ENCODE data around the gene CIITA. TPM values are rescaled to one million over a fixed set of nuclear protein-coding genes. Genes with fewer than 3 reads are reported as not detected.

The CIITA gene
- total and polyA plus RNA-seq, 9 of the 15 experiments (the other 6 are each of a cell fraction or from before 2014, with no cell fraction given) = 0.01 to 0.20 (median 0.11) TPM; not detected in 4

DNA sequence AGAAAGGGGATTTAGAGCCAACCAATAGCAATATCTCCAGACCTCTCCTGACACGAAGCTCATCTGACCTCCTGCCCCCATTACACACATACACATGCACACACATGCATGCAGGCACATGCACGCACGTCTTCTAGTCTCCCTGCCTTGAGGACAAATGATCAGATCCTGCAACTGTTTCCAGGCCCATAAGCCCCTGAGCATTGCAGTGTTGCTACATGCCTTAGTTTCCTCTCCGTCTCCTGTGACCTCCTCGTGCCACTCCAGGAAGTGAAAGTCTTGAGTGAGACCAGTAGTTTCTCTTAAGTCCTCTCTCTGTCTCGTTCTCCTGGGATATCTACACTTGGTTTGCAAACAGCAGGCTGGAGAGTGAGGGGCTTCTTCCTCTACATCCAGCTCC, 8.2 kb downstream of the CIITA start:
- in situ Hi-C loops (cut with MboI) = no loop called here
- no peaks in the 10 kb centered on the region for H3K79me2 ChIP-seq (ENCODE audit: control insufficient read depth, insufficient read depth, low read length)
- DNase-seq (ENCODE audit: extremely low read depth in 1 of 4, low spot score in 3 of 4) (no peak), FAIRE-seq (no peak), ATAC-seq (no peak)
- intact Hi-C loops (cut with micrococcal nuclease) = no loop called here
- no TSS peak for BruUV-seq (replicated peaks)
- H3K36me3 ChIP-seq (ENCODE audit: control insufficient read depth, insufficient read depth, low read length) = no peaks in the 10 kb centered on the region
- WGBS (ENCODE audit: insufficient coverage, low coverage, missing lambda C conversion rate) = 4% methylated on average over 6 of the region's 6 CpGs
- no peaks in the 10 kb centered on the region for H3K9me1 ChIP-seq (ENCODE audit: control insufficient read depth, insufficient read depth, low read length)
- H3K27ac ChIP-seq (ENCODE audit: extremely low read depth, low read depth, low read length) = no peak overlapping the region
- H3K4me2 ChIP-seq (ENCODE audit: insufficient read depth, low read length) = no peak overlapping the region
- H4K20me1 ChIP-seq (replicated peaks; ENCODE audit: control insufficient read depth, insufficient read depth, low read length) = 0 out of 2 replicates have a peak, but pooled peaks cover 3% of the 10 kb centered on the region
- peak overlapping the region in 1 of 2 experiments; percentile 11; a peak in 1 of 4 replicates for H3K9ac ChIP-seq (ENCODE audit: insufficient read depth in 1 of 2, low read depth in 2 of 2, low read length in 2 of 2)
- CTCF ChIA-PET (ENCODE audit: low intra/inter-chr PET ratio) = no interaction called here
- POLR2A ChIA-PET = no interaction called here
- no peaks in the 10 kb centered on the region for H3K9me3 ChIP-seq (replicated peaks; ENCODE audit: control insufficient read depth, insufficient read depth, low read depth, low read length)
- peaks cover 8 to 19% of the 10 kb centered on the region in 2 experiments for H3K27me3 ChIP-seq (ENCODE audit: control insufficient read depth in 2 of 2, insufficient read depth in 2 of 2, low read length in 2 of 2)
- no peak for TF ChIP-seq PHF20 (IDR thresholded peaks at IDR 0.05; ENCODE audit: partially characterized antibody)
- TF ChIP-seq ZBED1 (IDR thresholded peaks at IDR 0.05) = no peak
- TF ChIP-seq TAL1 (IDR thresholded peaks at IDR 0.05) = no peak
- no peak for TF ChIP-seq ZBTB1 (CRISPR knock-in tag; IDR thresholded peaks at IDR 0.05; ENCODE audit: borderline replicate concordance, low read depth)
- TF ChIP-seq, protein P1, sequence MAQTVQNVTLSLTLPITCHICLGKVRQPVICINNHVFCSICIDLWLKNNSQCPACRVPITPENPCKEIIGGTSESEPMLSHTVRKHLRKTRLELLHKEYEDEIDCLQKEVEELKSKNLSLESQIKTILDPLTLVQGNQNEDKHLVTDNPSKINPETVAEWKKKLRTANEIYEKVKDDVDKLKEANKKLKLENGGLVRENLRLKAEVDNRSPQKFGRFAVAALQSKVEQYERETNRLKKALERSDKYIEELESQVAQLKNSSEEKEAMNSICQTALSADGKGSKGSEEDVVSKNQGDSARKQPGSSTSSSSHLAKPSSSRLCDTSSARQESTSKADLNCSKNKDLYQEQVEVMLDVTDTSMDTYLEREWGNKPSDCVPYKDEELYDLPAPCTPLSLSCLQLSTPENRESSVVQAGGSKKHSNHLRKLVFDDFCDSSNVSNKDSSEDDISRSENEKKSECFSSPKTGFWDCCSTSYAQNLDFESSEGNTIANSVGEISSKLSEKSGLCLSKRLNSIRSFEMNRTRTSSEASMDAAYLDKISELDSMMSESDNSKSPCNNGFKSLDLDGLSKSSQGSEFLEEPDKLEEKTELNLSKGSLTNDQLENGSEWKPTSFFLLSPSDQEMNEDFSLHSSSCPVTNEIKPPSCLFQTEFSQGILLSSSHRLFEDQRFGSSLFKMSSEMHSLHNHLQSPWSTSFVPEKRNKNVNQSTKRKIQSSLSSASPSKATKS (CRISPR knock-in tag; IDR thresholded peaks at IDR 0.05) = no peak
- no peak for TF ChIP-seq HNRNPH1 (optimal IDR thresholded peaks at IDR 0.05; ENCODE audit: low read depth, low read length)
- TF ChIP-seq MBD2 (IDR thresholded peaks at IDR 0.05; ENCODE audit: borderline replicate concordance, low read depth) = no peak
- no peak for TF ChIP-seq KLF6 (CRISPR knock-in tag; IDR thresholded peaks at IDR 0.05; ENCODE audit: borderline replicate concordance)
- TF ChIP-seq PHB (CRISPR knock-in tag; IDR thresholded peaks at IDR 0.05) = no peak
- TF ChIP-seq, protein P2, sequence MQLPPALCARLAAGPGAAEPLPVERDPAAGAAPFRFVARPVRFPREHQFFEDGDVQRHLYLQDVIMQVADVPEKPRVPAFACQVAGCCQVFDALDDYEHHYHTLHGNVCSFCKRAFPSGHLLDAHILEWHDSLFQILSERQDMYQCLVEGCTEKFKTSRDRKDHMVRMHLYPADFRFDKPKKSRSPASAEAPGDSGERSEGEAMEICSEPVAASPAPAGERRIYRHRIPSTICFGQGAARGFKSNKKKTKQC (CRISPR knock-in tag; IDR thresholded peaks at IDR 0.05) = no peak
- no peak overlapping the region for H2AFZ ChIP-seq (ENCODE audit: low read depth, low read length)
- peaks cover 0 to 7% of the 10 kb centered on the region in 2 experiments; a peak in 2 of 5 replicates for H3K4me1 ChIP-seq (replicated peaks in 1 of 2; ENCODE audit: control insufficient read depth in 2 of 2, insufficient read depth in 2 of 2, low read length in 2 of 2)
- H3K4me3 ChIP-seq = no peak overlapping the region
